Gastroesophageal sphincter (tissue), 4 donors: Measurements from ENCODE around the gene SEMA3C. TPM values are rescaled to one million over a fixed set of nuclear protein-coding genes. Genes with fewer than 3 reads are reported as not detected.

Experiments
- ATAC-seq: fragments of 150-250 bp; one replicate; pipeline ENCODE4 v1.9.1; 2016; ENCODE audit warnings: mild to moderate bottlenecking, moderate library complexity
- H3K27ac ChIP-seq, 4 donors: fragments of 200-600 bp; sonication (generic) in 3 of 4; 1 replicate in 3 of 4; 2 replicates in 1 of 4; pipeline ENCODE4 v1.5.1; 2016 to 2019
- H3K27me3 ChIP-seq: fragments of 200-600 bp; sonication (generic); one replicate; pipeline ENCODE4 v1.5.1; 2019
- H3K36me3 ChIP-seq, 2 donors: fragments of 200-600 bp; sonication (generic); one replicate each; pipeline ENCODE4 v1.5.1; 2019; ENCODE audit warnings: control low read depth in 1 of 2
- H3K4me1 ChIP-seq, 3 donors: fragments of 200-600 bp; sonication (generic); 1 replicate in 2 of 3; 2 replicates in 1 of 3; pipeline ENCODE4 v1.5.1; 2016 to 2019; ENCODE audit warnings: control low read depth in 2 of 3
- H3K4me3 ChIP-seq, 2 donors: fragments of 200-600 bp; sonication (generic); one replicate each; pipeline ENCODE4 v1.5.1; 2019; ENCODE audit warnings: mild to moderate bottlenecking in 1 of 2, moderate library complexity in 1 of 2
- H3K9me3 ChIP-seq, 3 donors: fragments of 200-600 bp; sonication (generic); one replicate each; pipeline ENCODE4 v1.5.1; 2017 to 2019; ENCODE audit warnings: control low read depth in 2 of 3
- EP300 ChIP-seq: sonication (generic); formaldehyde crosslinking; IDR thresholded peaks from one replicate; pipeline ENCODE4 v1.6.1; 2017; ENCODE audit warnings: antibody characterized with exemption, mild to moderate bottlenecking
- POLR2A ChIP-seq, 2 donors: fragments of 450-650 bp; IDR thresholded peaks; one replicate each; pipeline ENCODE4 v1.6.1; 2017; ENCODE audit warnings: antibody characterized with exemption in 2 of 2, mild to moderate bottlenecking in 2 of 2, moderate library complexity in 1 of 2
- POLR2AphosphoS5 ChIP-seq: sonication (generic); formaldehyde crosslinking; IDR thresholded peaks from one replicate; pipeline ENCODE4 v1.6.1; 2017; ENCODE audit warnings: antibody characterized with exemption
- WGBS, 2 donors: methylation state at CpG; one replicate each; pipeline ENCODE4 v1.1.5; 2018; ENCODE audit warnings: low coverage in 1 of 2; 5-methylcytosine and 5-hydroxymethylcytosine counted together
- total RNA-seq, 4 donors: library from RNA; depleted of rRNA; stranded (reverse); fragments of >200 nt; gene quantifications; one replicate each; pipeline ENCODE4 v1.1.0, GENCODE V29; 2016
- TF ChIP-seq, protein P1 (sequence below), 4 experiments: fragments of 200-600 bp in 2 of 4; fragments of 450-650 bp in 2 of 4; sonication (generic) in 1 of 4; IDR thresholded peaks; one replicate each; pipeline ENCODE4 v1.5.1; 2017 to 2019; ENCODE audit warnings: antibody characterized with exemption in 4 of 4, mild to moderate bottlenecking in 2 of 4, moderate library complexity in 2 of 4

Gene SEMA3C
- total RNA-seq, 4 donors from 2014 or later = 115 to 189 (median 160) TPM

DNA sequence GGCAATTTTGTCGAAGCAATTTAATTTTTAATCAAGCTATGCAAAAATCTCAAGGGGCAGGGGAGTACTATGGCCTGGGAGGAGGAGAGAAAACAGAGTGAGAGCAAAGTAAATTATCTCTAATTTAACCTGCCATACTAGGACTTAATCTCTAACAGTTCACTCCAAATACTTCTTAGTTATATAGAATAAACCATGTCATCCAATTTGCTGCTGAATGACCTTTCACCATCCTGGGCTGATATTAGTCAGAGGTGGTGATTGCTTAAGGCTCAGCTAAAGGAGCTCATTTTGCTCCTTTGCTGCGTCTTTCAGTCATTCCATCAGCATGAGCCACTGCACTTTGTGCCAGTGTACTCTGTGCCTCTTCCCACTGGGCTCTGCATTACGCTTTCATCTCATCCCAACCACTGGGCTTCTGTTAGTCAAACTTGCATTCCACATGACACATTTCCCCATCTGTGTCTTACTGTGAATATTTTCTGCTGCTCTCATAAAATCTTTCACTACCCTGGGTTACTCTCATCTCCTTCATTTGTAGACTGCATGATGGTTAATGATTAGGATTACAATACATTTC, 196.1 kb downstream of the SEMA3C start:
- H3K27ac ChIP-seq = peak overlapping the region; percentile 71 to 95 (median 80)
- no peaks in the 10 kb centered on the region for H3K27me3 ChIP-seq
- no peaks in the 10 kb centered on the region for H3K9me3 ChIP-seq
- H3K36me3 ChIP-seq = no peaks in the 10 kb centered on the region
- TF ChIP-seq POLR2AphosphoS5 (peak; percentile 96), EP300 (no peak), POLR2A (IDR thresholded peaks at IDR 0.05) (no peak)
- TF ChIP-seq, protein P1, sequence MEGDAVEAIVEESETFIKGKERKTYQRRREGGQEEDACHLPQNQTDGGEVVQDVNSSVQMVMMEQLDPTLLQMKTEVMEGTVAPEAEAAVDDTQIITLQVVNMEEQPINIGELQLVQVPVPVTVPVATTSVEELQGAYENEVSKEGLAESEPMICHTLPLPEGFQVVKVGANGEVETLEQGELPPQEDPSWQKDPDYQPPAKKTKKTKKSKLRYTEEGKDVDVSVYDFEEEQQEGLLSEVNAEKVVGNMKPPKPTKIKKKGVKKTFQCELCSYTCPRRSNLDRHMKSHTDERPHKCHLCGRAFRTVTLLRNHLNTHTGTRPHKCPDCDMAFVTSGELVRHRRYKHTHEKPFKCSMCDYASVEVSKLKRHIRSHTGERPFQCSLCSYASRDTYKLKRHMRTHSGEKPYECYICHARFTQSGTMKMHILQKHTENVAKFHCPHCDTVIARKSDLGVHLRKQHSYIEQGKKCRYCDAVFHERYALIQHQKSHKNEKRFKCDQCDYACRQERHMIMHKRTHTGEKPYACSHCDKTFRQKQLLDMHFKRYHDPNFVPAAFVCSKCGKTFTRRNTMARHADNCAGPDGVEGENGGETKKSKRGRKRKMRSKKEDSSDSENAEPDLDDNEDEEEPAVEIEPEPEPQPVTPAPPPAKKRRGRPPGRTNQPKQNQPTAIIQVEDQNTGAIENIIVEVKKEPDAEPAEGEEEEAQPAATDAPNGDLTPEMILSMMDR (IDR thresholded peaks at IDR 0.05) = no peak
- peak; percentile 95 for ATAC-seq
- no peak overlapping the region for H3K4me3 ChIP-seq
- WGBS, 2 donors = 17 to 38% methylated on average over 2 to 3 of the region's 3 CpGs
- H3K4me1 ChIP-seq = peaks cover 7 to 42% (median 11%) of the 10 kb centered on the region in 3 donors

DNA sequence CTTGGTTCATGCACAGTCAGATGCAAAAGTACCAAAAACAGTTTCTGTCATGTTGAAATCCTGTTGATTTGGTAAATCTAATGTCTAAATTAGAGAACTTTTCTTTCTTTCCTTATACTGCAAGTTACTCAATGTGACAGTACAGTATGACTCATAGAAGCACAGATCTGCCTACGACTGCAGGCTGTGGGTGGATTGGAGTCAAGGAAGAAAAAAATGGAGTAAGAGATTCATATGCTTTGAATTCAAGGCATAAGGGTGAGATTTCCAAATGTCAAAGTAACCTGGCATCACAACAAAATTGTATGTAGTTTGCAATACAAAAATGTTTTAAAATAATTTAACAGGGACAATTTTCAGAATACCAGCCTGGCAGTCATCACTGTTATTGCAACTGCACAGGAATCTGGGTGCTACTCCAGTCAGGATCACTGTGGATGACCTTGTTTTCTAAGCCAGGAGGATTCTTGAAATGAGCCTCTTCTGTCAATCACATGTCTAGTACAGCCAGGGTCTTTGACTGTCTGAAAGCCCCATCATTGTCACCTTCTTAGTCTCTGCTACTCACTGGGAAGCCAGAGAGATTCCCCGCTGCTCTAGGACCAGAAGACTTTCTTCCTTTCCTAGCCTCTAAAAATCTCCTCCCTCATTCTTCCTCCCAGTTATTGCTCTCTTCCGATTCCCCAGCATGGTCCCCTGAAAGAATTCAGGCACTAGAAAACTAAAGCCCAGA, 196.8 kb downstream of the SEMA3C start:
- H3K4me1 ChIP-seq = peaks cover 7 to 42% (median 11%) of the 10 kb centered on the region in 3 donors
- WGBS, 2 donors = 13 to 52% methylated on average over 1 to 3 of the region's 3 CpGs
- peak overlapping the region; percentile 71 to 95 (median 80) for H3K27ac ChIP-seq
- H3K4me3 ChIP-seq = no peak overlapping the region
- no peaks in the 10 kb centered on the region for H3K9me3 ChIP-seq
- peak; percentile 80 for ATAC-seq
- TF ChIP-seq EP300 (no peak), POLR2A (IDR thresholded peaks at IDR 0.05) (no peak), POLR2AphosphoS5 (peak; percentile 57)
- TF ChIP-seq, protein P1 (IDR thresholded peaks at IDR 0.05) = no peak
- H3K27me3 ChIP-seq = no peaks in the 10 kb centered on the region
- no peaks in the 10 kb centered on the region for H3K36me3 ChIP-seq

DNA sequence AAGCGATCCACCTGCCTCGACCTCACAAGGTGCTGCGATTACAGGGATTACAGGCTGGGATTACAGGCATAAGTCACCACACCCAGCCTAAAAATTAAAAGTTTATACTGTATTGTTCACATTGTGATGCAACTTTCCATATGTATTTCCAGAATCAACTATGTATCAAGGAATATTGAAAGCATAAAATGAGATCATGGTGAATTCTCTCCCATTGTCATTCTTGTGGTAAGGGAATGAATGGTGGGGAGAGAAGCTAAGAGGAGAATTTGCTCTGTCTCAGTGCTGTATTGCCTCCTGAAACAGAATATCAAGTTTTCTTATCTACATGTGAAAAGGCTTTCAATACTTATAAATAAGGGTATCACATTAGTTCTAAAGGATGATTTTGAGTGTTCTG, 198.7 kb downstream of the SEMA3C start:
- Histone ChIP-seq H3K27ac (no peak overlapping the region), H3K9me3 (no peaks in the 10 kb centered on the region), H3K36me3 (no peaks in the 10 kb centered on the region), H3K4me3 (no peak overlapping the region), H3K27me3 (no peaks in the 10 kb centered on the region), H3K4me1 (peaks cover 7 to 40% (median 11%) of the 10 kb centered on the region in 3 donors)
- WGBS, 2 donors = 92 to 96% methylated on average over 2 to 3 of the region's 3 CpGs
- TF ChIP-seq POLR2AphosphoS5 = no peak
- TF ChIP-seq EP300 = no peak
- TF ChIP-seq, protein P1 (IDR thresholded peaks at IDR 0.05) = no peak
- TF ChIP-seq POLR2A (IDR thresholded peaks at IDR 0.05) = no peak
- ATAC-seq = no peak

DNA sequence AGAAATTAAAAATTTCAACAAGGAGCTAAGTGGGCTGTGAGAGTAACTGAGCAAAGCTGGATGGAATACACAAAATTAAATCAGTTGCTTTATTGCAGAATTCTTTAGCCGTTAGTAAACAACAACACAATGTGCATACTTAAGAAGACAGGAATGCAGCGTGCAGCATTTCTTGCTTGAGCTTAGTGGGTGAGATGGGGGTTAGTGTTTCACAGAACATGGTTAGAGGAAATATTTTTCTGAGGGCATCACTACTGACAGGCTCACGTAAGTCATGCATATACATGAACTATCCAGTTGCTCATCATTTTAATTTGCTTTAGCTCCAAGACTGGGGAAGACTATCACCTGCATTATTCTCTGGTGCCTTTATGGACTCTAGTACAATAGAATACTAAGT, 199.6 kb downstream of the SEMA3C start:
- no peak overlapping the region for H3K27ac ChIP-seq
- no peaks in the 10 kb centered on the region for H3K27me3 ChIP-seq
- no peaks in the 10 kb centered on the region for H3K9me3 ChIP-seq
- H3K4me3 ChIP-seq = no peak overlapping the region
- no peak for ATAC-seq
- H3K4me1 ChIP-seq = peaks cover 0 to 32% (median 11%) of the 10 kb centered on the region in 3 donors
- TF ChIP-seq, protein P1 (IDR thresholded peaks at IDR 0.05) = no peak
- TF ChIP-seq POLR2AphosphoS5 (no peak), POLR2A (IDR thresholded peaks at IDR 0.05) (no peak), EP300 (no peak)
- no peaks in the 10 kb centered on the region for H3K36me3 ChIP-seq
- 91 to 100% methylated on average over 2 to 3 of the region's 3 CpGs for WGBS, 2 donors

DNA sequence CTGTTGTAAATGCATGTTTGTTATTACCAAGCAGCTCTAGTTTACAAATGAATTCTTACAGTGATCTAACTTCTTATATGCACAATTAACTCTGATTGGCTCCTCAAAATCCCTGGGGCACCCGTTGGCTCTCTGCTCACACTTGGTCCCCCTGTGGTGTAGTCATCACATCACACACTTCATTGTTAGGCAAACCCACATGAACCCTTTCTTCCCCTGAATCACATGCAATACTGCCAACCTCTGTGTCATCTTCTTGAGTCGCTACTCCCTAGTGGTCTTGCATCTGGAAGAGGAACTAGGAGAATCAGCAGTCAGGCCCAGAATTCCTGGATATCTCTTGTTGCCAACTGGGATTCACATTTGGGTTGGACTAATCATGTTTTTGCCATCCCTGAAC, 207.3 kb downstream of the SEMA3C start:
- Histone ChIP-seq H3K4me1 (no peaks in the 10 kb centered on the region), H3K27ac (no peak overlapping the region), H3K27me3 (no peaks in the 10 kb centered on the region), H3K4me3 (no peak overlapping the region), H3K9me3 (no peaks in the 10 kb centered on the region), H3K36me3 (no peaks in the 10 kb centered on the region)
- peak; percentile 74 for ATAC-seq
- 61 to 83% methylated on average over 2 of the region's 2 CpGs for WGBS, 2 donors
- TF ChIP-seq POLR2AphosphoS5 (no peak), POLR2A (IDR thresholded peaks at IDR 0.05) (no peak), EP300 (no peak)
- TF ChIP-seq, protein P1 (IDR thresholded peaks at IDR 0.05) = no peak
